Stimulated activated naive CD4-positive, alpha-beta T cell (primary cell): Measurements from ENCODE around the gene TEAD4.

Experiments
- DNase-seq, 6 experiments: peaks; one replicate each; lab custom pipeline; 2025; lab: John Stamatoyannopoulos, UW

TEAD4 gene

DNA sequence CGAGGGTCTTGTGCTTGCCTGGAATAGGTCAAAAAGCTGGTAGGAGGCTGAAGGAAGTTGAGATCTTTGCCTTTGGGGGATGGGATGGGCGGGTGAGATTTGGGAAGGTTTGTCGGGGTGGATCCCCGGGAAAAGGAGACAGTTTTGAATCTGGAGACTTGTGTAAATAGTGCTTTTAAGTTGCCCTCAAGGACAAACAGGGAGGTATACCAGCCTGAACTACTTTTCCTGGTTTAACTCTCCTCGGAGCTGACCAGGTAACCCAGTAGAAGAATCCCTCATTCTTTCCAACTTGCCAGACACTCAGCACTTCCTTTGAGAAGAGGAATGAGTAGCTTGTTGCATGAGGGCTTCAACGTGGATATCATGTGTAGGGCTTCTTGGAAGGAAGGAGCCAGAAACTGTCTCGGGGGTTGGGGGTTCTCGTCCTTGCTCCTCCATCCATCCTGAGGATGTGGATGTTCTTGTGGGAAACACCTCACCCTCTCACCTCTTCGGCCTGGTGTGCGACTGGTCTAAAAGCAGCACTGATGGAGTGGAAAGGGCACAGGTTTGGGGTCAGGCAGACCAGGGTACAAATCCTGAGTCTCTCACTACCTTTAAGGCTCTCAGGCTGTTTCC is 1.9 kb downstream of the TEAD4 start:
- no peak for DNase-seq

DNA sequence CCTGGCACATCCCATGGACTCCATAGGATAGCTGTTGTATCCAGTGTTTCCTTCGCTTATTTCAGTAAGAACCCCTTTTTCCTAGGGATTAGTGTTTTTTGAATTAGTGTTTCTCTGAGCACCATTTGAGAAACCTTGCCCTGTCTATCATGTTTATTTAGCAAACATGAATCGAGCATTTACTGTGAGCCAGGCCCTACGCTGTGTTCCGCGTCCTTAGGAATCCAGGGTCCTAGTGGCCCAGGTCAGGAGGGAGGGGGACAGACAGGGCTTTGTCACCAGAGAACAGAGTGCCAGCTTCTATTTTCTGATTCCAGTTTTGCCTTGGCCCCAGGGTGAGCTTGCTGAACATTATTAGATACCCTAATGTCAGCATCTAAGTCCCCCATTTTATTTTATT is 2.5 kb downstream of the TEAD4 start:
- no peak for DNase-seq

DNA sequence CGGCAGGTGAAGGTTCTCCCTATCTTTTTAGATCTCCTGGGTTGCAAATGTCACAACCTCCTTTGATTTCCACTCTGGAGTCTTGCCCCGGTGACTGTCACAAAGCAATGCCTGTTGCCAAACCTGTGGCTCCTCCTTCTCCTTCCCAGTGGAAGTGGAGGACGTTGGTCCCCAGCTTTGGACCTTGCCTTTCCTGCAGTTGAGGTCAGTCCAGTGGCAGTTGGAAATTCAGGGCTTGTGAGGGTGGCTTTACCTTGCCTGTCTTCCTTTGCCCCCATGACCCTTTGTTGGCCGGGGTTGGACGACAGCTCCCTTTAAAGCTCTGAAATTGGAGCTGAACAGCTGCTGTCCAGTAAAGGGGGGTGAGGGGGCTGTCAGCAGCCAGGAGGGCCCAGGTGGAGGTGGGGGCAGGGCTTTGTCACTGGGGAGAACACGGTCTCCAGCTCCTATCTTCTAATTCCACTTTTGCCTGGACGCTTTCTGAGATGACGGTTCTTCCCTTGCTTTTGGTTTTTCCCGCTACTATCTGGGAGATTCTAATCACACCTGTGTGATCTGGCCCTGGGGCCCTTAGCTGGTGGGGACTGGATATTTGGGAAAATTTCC is 4.1 kb downstream of the TEAD4 start:
- DNase-seq: no peak

DNA sequence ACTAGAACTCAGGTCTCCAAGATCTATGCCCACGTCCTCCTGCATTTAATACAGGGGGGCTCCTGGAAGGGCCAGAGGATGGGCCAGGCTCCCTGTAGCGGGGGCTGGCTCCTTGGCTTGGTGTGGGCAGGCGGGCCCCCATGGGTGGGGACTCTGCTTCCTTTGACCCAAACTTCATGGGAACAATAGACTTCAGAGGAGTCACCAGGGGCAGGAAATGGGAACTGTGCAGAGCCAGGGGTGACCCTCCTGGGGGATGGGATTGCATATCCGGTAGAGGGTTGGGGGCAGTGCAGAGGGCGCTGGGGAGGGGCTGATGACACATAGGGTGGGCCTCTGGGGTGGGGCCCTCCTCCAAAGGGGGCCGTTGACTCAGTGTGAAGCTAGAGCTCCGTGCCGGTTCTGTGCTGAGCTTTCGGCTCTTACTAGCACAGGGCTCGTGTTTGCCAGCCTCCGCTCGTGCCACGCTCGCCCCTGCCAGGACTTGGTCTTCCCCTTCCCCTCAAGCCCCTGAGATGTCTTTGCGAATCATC is 4.6 kb downstream of the TEAD4 start:
- DNase-seq: no peak

DNA sequence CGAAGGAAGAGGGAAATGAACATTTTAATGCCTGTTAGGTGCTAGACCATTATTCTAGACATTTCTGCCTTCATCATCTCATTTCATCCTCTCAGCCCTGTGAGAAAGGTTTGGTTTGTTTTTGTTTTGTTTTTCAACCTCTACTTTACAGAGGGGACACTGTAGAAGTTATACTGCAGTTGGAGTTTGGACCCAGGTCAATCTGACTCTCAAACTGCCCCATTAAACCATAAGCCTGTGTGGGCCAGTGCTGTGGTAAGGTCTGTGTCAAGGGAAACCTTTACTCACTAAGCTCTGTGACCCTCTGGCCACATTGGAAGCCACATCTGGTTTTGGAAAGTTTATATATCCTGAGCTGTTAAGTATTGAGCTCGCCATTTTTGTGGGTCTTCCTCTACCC is 8.5 kb downstream of the TEAD4 start:
- DNase-seq: no peak

DNA sequence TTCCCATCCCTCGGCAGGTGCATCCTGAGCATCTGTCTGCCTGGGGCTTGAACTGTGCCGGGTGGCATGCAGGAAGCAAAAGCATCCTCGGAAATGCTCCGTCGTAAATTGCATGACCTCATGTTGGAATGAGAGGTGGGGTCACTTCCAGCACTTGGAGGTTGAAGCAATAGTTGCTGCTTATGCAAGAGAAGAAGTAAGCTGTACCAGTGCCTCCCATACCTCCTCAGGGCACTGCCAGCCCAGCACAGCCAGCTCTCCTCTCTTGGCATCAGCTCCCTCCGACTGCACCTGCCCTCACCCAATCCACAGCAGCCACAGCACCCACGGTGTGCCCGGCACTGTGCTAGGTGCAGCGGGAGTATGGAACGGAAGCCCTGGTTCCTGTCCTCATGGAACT is 11.5 kb downstream of the TEAD4 start:
- DNase-seq: no peak

DNA sequence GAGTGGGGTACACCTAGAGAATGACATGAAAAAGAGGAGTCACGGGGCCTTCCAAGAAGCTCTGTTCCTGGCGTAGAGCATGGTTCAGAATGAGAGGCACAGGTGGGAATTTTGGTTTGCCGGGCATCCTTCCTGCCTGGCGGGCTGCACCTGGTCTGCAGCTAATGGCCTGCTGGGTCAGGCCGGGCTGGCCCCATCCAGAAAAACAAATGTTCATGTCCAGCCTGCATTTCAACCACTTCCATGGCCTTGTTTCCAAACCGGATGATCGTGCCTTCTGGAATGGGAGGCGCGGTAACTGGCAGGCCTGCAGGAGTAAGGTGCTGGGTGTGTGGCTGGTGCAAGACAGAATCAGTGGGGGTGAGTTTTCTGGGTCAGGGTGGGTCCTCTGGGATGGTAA is 14.4 kb downstream of the TEAD4 start:
- DNase-seq: no peak

DNA sequence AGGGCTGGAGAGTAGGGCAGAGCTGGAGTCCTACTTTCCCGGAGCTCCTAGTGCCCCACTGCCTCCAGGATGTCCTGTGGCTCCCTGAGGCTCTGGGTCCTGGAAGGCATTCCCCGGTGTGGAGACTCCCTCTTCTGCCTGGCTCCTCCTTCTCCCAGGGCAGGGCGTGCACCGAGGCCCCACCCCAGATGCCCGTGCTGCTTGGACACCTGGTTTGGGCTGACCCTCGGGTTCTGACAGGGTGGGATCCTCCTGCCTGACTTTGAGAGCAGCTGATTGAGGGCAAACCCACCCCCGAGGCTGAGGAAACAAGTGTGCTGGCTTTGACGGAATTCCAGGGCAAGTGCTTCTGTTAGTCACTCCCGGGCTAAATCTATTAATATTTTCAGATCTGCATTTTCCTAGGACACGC is 15.4 kb downstream of the TEAD4 start:
- DNase-seq: no peak

DNA sequence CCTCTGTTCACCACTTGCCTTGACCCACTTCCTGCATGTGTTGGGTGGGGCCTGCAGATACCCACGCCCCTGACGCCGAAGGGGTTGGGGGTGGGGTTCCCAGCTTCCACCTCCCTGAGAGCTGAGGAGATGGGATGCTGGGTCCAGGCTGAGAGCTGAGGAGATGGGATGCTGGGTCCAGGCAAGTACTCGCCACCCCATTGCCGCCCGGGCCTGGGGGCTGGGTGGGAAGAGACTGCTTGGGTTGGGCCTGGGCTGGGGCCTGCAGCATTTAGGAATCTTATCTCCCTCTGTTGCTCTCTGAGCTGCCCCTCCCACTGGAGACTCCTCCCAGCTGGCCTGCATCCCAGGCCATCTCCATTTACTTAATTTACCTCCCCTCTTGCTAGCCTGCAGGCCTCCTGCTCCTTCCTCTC is 17.4 kb downstream of the TEAD4 start:
- DNase-seq: no peak

DNA sequence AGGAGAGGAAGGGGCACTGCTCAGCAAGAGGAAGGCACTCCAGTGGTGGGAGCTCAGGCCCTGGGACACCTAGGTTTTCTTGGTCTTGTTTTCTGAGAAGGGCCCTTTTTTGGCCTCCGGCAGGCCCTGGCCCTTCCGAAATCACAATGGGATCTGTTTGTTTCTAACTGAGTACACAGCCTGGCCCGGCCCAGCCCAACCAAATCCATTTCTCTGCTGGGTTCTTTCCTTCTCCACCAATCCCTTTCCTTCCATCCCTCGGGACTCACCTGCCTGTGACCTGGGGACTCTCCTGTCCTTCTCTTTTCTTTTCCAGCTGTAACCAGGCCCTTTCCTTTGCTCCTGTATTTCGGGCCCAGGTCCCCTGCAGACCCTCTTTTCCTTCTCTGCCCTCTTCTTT is 18.6 kb downstream of the TEAD4 start:
- DNase-seq: no peak

DNA sequence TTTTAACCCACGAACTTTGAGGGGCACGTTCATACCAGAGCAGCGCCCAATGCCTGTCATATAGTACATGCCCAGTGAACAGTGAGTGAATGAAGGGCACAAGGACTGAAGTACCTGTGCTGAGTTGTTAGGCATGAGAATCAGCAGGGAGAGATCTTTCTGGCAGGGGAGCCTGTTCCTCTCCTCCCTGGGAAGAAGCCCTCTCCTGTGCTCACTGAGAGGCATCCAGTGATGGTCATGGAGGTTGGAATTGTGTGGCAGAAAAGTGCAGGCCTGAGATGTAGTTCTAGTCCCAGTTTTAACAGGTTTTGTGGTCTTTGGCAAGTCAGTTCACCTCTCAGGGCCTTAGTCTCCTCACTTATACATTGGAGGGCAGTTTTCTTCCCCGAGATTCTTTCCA is 20.6 kb downstream of the TEAD4 start:
- no peak for DNase-seq

DNA sequence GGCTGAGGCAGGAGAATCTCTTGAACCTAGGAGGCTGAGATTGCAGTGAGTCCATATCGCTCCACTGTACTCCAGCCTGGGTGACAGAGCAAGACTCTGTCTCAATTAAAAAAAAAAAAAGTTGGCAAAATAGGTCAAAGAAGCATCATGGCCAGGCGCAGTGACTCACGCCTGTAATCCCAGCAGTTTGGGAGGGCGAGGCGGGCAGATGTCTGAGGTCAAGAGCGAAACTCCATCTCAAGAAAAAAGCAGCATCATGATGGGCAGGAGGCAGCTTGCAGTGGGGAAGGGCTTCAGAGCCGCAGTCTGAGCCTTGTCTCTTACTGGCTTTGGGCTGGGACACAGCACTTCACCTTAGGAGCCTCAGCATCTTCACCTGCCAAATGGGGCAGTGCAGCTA is 21.4 kb downstream of the TEAD4 start:
- DNase-seq: no peak

DNA sequence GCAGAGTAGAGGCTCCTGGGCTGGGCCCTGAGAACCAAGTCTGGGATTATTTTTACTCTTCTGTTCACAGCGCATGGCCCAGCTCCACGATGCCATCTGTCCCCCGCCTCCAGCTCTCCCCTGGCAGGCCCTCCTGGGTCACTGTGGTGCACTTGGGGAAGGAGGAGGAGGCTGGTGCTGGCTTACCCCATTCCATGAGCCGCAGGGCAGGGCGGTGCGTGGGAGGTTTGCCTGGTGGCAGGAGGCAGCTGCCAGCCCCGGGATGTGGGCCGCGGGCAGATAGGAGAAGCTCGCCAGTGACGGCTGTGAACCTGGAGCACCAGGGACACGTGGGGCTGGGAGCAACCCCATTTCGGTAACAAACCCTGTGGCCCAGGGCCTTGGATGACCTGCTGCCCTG is 23.2 kb downstream of the TEAD4 start:
- DNase-seq: no peak

DNA sequence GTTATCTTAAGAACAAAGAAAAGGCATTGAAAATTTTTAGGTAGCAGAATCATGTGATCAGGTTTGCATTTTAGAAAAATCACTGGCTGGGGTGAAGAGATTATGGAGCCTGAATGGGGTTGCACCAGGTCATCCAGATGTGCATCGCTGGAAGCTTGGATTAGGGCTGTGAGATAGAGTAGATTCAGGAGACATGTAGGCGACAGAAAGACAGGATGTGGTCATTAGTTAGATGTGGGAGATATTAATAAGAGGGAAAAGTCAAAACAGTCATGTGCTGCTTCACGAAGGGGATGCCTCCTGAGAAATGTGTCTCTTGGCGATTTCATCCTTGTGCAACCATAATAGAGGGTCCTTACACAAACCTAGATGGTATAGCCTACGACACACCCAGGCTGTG is 25.1 kb downstream of the TEAD4 start:
- DNase-seq: no peak

DNA sequence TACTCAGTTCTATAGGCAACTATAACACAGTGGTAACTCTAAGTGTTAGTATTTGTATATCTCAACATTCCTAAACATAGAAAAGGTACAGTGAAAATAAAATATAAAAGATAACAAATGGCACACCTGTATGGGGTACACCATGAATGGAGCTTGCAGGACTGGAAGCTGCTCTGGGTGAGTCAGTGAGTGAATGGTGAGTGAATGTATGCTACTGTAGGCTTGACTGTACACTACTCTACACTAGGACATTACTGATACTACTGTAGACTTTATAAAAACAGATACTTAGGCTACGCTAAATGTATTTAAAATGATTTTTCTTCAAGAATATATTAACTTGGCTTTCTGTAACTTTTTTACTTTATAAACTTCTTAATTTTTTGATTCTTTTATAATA is 25.5 kb downstream of the TEAD4 start:
- DNase-seq: no peak

DNA sequence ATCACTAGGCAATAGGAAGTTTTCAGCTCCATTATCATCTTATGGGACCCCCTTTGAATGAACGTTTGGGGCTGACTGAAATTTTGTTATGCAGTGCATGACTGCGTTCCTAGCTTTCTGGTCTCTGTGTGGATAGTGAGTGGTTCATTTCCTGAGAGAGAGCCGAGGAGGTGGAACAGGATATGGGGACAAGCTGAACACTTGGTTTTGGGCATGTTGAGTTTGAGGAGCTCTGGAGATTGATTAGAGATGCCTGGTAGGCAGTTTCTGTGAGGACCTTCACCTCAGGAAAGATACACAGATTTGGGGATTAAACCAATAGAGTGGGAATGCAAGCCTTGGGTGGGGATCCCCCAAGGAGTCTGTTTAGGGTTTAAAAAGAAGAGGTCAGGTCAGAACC is 27.7 kb downstream of the TEAD4 start:
- no peak for DNase-seq

DNA sequence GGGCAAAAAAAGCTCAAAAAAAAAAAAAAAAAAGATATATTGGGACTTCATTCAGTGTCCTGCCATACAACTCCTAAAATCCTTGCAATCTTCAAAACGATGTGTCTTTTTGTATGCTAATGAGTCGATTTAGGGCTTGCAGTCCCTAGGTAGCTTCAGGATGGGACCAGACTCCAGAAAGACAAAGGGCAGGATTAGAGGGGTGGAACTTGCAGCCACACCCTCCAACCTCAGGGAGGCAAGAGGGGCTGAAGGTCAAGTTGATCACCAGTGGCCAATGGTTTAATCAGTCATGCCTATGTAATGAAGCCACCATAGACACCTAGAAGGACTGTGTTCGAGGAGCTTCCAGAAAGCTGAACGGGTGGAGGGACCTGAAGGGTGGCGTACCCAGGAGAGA is 29.3 kb downstream of the TEAD4 start:
- DNase-seq: no peak

DNA sequence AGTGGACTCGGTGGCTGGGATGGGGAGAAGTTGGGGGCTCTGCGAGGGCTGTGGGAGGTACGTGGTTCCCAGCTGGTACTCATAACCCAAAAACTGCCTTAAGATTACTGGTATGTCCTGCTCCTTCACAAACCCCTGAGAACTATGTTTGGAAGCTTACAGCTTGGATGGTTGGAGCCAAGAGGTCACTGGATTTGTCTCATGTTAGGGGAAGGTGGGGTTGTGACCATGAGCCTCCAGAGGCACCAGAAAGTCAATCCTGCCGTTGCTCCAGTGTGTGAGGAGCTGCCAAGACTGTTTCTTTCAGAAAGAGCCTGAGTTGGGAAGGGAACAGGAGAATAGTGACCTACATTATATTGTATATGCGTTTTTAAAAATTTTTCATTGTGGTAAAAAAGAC is 33.5 kb downstream of the TEAD4 start:
- DNase-seq: no peak

DNA sequence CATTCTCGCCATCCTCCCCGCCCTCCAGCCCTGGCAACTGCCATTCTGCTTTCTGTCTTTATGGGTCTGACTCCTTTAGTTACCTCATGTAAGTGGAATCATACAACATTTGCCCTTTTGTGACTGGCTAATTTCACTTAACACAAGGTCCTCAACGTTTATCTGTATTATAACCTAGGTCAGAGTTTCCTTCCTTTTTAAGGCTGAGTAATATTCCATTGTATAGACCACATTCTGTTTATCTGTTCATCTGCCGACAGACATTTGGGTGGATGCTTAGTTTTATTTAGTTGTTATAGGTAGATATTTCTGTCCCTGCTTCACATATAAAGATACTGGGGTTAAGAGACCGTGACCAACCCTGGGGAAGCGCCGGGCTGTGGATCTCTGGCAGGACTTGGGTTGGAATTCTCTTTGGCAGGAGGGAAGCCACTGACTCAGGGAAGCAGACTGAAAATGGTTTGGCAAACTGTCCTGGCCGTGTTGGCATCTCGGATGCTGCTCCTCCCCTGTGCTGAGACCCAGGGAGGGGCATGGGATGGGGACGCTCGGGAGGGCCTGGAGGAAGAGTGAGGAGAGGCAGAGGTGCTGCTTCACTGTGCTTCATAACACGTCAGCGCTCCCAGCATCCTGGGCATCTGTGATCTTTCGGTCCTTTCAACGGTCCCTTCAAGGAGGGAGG is 38.9 kb downstream of the TEAD4 start:
- DNase-seq: no peak

DNA sequence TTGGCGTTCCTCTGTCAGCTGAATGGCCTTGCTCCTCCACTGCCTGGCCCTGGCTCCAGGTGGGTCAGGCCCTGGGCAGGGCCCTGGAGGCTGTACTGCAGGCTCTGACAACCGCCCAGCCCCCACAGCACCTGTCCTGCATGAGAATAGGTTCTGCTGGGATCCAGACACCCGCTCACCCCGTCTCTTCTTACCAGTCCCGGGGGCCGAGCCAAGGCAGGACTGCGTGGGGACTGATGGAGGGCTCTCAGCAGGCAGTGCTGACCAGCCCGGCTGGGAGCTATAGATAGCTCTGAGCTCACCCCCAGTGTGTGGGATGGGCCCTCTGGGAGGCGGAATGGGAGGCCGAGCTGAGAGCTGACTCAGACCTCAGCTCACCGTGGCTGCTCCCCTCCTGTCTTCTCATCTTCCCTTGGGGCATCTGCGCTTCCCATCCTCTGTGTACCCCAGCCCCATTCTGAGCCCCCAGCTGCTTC is 39.6 kb downstream of the TEAD4 start:
- no peak for DNase-seq

DNA sequence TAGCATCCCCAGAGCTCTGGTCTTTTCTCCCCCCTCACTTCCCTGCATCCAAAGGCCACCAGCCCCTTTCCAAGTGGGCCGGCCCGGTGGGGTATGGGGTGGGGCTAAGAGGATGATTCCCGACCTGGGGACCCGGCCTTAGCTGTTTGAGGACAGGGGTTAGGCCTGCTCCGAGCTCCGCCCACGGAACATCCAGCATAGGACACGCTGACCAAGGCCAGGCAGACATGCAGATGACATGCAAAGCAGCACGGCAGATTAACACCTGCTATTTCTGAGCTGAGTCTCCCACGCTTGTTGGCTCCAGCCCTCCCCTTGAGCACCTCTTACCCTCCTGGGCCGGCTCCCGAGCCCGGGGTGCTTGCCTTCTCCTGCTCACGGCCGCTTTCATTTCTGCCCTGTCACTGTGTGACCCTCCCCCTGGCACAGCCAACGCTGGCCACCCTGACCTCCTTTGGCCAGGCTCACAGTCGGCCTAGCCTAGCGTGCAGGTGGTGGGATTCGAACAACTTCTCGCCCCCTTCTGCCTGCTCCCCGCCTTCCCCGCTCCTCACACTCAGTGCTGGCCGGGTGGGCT is 40.2 kb downstream of the TEAD4 start:
- DNase-seq: no peak

DNA sequence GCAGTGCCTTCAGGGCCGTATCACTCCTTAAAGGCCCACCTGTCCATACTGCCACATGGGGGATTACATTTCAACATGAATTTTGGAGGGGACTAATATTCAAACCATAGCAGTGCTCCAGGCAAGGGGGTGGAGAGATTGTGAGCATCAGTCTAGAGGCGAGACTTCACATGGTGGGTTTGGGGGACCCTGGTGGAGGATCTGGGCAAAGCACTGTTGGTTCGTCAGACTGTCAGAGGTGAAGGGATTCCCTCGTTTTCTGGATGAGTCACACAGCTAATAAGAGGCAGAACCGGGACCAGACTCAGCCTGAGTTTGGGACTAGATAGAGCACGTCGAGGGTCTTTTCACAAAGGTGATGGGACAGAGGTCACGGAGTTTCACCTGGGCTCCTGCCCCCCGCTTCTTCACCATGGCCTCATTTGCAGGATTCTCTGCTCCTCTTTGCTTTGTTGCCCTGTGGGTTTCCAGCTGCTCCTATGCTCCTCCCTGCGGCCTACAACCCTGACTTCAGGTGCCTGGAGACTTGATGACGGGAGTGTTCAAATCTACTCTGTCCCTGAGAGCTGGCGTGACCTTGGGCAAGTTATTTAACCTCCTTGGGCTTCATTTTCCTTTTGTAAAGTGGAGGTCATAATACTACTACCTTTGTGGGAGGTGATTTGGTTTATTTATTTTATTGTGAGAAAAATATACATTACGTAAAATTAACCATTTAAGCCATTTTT is 41.5 kb downstream of the TEAD4 start:
- DNase-seq: no peak
